Activated CD4-positive, alpha-beta T cell treated with anti-CD3 and anti-CD28 coated beads, Interleukin-2, amount 50 U/mL, for 16 hours (primary cell): ENCODE measurements around the gene SF3B5.
A peak's percentile ranks its signal among the peaks of the same experiment; 100 is the strongest.
"Not testable (repeated sequence)": the region's sequence is repeated elsewhere in the genome, so short reads cannot be mapped to it uniquely, and the experiment has no call there.

ENCODE experiments used
- DNase-seq: peaks from one replicate; pipeline ENCODE4 v3.0.0-alpha.2; 2020

SF3B5 gene

DNA sequence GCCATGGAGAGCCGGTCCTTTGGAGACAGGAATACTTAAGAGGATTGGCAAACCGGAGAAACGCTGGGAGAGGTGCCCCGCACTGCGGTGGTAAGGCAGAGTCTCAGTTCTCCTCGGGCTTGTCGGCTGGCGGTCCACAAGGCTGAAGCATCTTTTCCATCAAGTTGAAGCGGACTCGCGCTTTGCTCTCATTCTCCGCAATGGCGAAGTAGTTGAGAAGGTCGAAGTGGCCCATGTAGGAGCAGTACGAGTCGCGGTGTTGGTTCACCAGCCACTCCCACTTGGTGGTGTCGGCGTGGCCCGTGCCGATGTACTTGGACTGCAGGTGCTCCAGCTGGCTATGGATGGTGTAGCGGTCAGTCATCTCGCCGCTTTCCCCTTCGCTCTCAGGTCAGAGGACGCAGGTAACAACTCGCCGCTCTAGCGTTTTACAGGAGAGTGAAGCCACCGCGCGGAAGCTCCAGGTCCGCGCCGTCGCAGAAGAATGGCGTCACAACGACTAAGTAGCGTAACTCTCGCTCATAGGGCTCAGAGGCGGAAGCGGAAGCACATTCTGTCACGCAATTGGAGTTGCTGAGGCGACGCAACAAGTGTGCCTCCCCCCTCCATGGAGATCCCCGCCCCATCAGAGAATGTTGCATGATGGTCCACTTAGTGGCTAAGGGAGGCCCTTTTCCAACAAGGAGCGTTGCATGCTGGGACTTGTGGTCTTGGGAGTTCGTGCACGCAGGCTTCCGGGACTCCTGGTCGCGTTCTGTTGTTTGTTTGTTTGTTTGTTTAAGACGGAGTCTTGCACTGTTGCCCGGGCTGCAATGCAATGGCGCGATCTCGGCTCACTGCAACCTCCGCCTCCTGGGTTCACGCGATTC lies at the start of gene SF3B5:
Gene SF3B5 (minus strand): TSS at position 440 of the 869 bp plus-strand sequence. CDS start 76 bp downstream, at position 364.
- peak; percentile 99 for DNase-seq

- no peak for DNase-seq
Measured at GRCh38 chr6:144144996-144145395, 49.6 kb upstream of the SF3B5 start.

GRCh38 chr6:144143878-144144277 lies 48.5 kb upstream of the SF3B5 start:
- DNase-seq, result no peak

DNA sequence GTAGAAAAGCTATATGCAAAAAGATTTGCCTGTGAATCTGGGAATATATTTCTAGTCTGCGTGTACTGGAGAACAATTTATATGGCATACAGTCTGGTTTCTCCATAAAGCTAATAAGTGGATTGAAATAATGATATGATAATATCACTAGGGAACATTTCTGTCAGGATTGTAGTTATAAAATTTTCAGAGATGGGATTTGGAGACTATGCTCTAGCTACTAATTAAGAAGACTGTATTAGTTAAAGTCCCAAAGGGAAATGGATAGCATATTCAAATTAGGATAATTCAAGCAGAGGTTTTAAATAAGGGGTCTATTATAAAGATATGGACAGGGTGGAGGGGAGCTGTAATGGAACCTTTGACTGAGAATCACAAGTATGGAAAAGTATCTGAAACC lies 47.7 kb upstream of the SF3B5 start:
- no peak for DNase-seq

GRCh38 chr6:144141470-144141869 lies 46.1 kb upstream of the SF3B5 start:
- DNase-seq, result no peak

- DNase-seq, result no peak
Measured at GRCh38 chr6:144140867-144141266, 45.5 kb upstream of the SF3B5 start.

- DNase-seq, result no peak
Measured at GRCh38 chr6:144139817-144140216, 44.4 kb upstream of the SF3B5 start.

DNA sequence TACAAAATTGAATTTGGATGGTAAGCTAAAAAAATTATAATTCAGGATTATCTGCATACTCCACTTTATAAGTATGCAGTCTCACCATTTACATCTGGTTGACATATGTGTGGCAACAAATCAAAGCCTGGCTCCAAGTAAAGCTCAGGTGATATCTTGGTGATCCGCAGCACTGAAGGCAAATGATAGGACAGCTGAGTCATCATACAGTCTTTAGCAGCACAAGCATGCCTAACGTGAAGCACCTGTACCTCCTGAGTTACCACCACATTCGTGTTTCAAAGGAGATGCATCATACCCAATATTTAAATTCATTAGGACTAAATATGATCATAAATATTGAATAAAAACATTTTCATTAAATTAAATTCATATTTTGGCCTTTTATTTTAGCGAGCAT lies 43.2 kb upstream of the SF3B5 start:
- no peak for DNase-seq

DNA sequence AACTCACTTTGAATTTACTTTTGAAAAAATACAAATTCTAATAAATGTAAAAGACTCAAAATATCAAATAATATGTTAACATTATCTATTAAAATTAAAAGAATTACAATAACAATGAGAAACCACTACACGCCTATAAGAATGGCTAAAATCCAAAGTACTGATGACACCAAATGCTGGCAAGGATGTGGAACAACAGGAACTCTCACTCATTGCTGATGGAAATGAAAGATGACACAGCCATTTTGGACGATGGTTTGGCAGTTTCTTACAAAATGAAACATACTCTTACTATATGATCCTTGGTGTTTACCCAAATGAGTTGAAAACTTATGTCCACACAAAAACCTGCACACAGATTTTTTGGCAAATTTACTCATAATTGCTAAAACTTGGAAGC lies 39.4 kb upstream of the SF3B5 start:
- no peak for DNase-seq

GRCh38 chr6:144134176-144134575 lies 38.8 kb upstream of the SF3B5 start:
- DNase-seq, result no peak

- DNase-seq, result no peak
Measured at GRCh38 chr6:144133225-144133821, 38.0 kb upstream of the SF3B5 start.

- not testable (repeated sequence) for DNase-seq
Measured at GRCh38 chr6:144132167-144132690, 36.9 kb upstream of the SF3B5 start.

DNA sequence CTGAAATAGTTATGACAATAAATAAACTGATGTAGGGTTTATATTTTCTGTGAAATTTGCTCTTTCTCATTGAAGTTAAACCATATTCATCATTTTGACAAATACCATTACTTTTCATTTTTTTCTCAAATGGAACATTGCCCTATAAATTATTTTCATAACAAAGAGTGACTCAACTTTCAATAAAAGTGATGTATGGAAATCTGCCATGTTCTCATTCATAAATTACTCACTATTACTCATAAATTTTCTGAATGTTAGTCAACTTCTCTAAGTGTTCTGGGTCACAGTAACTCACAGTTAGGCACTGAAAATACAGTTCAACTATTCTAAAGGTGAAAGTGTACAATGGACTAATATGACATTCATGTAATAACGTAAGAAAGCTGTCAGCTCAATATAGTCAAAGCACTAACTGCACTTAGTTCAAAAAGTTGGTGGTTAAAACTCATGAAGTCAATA lies 35.9 kb upstream of the SF3B5 start:
- peak; percentile 84 for DNase-seq

- no peak for DNase-seq
Measured at GRCh38 chr6:144129469-144129868, 34.1 kb upstream of the SF3B5 start.

DNA sequence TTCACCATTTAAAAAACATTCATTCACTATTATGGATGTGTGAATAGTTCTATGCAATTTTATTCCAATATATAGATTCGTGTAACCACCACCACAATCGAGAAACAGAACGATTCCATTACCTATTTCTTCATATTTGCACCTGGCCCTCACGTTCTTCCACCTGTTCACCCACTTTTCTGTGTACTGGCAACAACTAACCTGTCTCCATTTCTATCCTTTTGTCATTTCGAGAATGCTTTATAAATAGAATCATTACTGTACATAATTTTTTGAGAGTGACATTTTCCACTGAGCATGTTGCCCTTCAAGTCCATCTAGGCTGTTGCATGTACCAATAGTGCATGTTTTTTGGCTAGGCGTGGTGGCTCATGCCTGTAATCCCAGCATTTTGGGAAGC lies 31.7 kb upstream of the SF3B5 start:
- no peak for DNase-seq

GRCh38 chr6:144123836-144124235 lies 28.5 kb upstream of the SF3B5 start:
- no peak for DNase-seq

- no peak for DNase-seq
Measured at GRCh38 chr6:144123421-144123820, 28.0 kb upstream of the SF3B5 start.

GRCh38 chr6:144122861-144123260 lies 27.5 kb upstream of the SF3B5 start:
- no peak for DNase-seq

GRCh38 chr6:144119376-144119775 lies 24.0 kb upstream of the SF3B5 start:
- no peak for DNase-seq

DNA sequence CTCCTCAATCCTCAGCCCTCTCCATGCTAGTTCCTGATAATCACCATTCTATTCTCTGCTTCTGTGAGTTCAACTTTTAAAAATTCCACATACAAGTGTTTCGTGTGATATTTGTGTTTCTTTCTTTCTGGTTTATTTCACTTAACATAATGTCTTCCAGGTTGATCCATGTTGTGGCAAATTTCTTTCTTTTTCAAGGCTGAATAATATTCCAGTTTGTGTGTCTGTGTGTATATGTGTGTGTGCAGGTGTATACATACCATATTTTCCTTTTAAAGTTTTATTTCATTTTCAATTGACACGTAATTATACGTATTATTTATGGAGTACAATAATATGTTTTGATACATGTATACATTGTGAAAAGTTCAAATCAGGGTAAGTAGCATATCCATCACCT lies 19.8 kb upstream of the SF3B5 start:
- DNase-seq, result no peak

- no peak for DNase-seq
Measured at GRCh38 chr6:144113366-144113765, 18.0 kb upstream of the SF3B5 start.

DNA sequence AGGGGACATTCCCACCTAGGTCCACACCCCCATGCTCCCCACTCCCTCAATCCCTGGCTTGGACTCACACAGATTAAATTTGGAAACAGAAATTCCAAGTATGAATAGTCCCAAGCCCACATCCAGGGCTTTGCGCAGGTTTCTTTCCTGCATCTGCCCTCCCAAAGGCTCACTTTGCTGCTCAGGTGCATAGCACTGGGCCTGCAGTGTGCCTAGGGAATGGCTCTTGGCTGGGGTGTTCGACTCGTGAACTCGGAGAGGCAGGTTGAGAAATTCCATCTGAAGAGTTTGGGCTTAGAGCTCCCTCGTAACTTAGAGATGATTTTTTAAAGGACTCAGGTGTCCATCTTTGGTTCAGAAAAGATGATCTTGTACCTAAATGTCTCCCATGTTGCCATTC lies 14.8 kb upstream of the SF3B5 start:
- no peak for DNase-seq

GRCh38 chr6:144106206-144106605 lies 10.8 kb upstream of the SF3B5 start:
- DNase-seq, result no peak

GRCh38 chr6:144104898-144105487 lies 9.6 kb upstream of the SF3B5 start:
- peak; percentile 80 for DNase-seq
